Measurements from ENCODE around the gene MTMR11. TPM values are rescaled to one million over a fixed set of nuclear protein-coding genes. Genes with fewer than 3 reads are reported as not detected.
"Not testable (repeated sequence)": the region's sequence is repeated elsewhere in the genome, so short reads cannot be mapped to it uniquely, and the experiment has no call there.

MTMR11 gene
- total and polyA plus RNA-seq, 2 of the 13 experiments (the other 11 are each of a cell fraction or from before 2014, with no cell fraction given) = 0.49 to 2.8 TPM

DNA sequence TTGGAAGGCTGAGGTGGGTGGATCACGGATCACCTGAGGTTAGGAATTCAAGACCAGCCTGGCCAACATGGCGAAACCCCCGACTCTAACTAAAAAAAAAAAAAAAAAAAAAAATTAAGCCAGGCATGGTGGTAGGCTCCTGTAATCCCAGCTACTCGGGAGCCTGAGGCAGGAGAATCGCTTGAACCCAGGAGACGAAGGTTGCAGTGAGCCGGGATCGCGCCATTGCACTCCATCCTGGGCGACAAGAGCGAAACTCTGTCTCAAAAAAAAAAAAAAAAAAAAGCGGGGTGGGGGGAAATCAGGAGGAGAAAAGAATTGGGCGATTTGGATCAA is 2.0 kb upstream of the MTMR11 start:
- H3K9me3 ChIP-seq (ENCODE audit: low read length); ATAC-seq; in situ Hi-C loops (cut with HindIII; ENCODE audit: extremely low pct_ligation_motif_present, low pct_unique_long_range_greater_than_20kb); H3K36me3 ChIP-seq (replicated peaks in 1 of 2; ENCODE audit: control insufficient read depth in 1 of 2, insufficient read depth in 2 of 2, low read length in 2 of 2); H4K20me1 ChIP-seq (ENCODE audit: insufficient read depth, low read length); H3K27me3 ChIP-seq (ENCODE audit: control insufficient read depth in 1 of 2, insufficient read depth in 2 of 2, low read length in 2 of 2); CTCF ChIA-PET (ENCODE audit: low intra/inter-chr PET ratio, low total read pairs); DNase-seq (ENCODE audit: low spot score); FAIRE-seq; H3K79me2 ChIP-seq (ENCODE audit: insufficient read depth, low read length); intact Hi-C loops (cut with micrococcal nuclease; ENCODE audit: unreplicated experiment); BruUV-seq (replicated peaks): not testable (repeated sequence)
- H3K4me3 ChIP-seq (replicated peaks in 1 of 3; ENCODE audit: insufficient read depth in 1 of 3, low read depth in 2 of 3, low read length in 3 of 3) = peak overlapping the region; percentile 49 to 65 (median 54)
- H3K4me2 ChIP-seq (ENCODE audit: low read depth, low read length) = peak overlapping the region; percentile 91
- peak overlapping the region; percentile 40 for H2AFZ ChIP-seq (ENCODE audit: low read length)
- peaks cover 54% of the 10 kb centered on the region for H3K4me1 ChIP-seq (ENCODE audit: insufficient read depth, low read length)
- peak overlapping the region; percentile 56 for H3K9ac ChIP-seq (ENCODE audit: insufficient read depth, low read depth, low read length)
- WGBS (ENCODE audit: low lambda C conversion rate) = 4% methylated on average over 13 of the region's 13 CpGs
- TF ChIP-seq KLF6 (CRISPR knock-in tag; IDR thresholded peaks at IDR 0.05) (0 out of 2 replicates have a peak, but pooled peaks have one; percentile 1), DMAP1 (CRISPR knock-in tag; IDR thresholded peaks at IDR 0.05) (0 out of 2 replicates have a peak, but pooled peaks have one; percentile 16)
- H3K27ac ChIP-seq (ENCODE audit: extremely low read length, insufficient read depth, low read length) = peak overlapping the region; percentile 82
- POLR2A ChIA-PET = interaction anchor here (0.9 to 6.0 kb wide), 6 partner anchors 9 to 128 kb away, joined by 3 to 74 read pairs (median 6); partner anchors contain the start of genes OTUD7B and SF3B4

- H2AFZ ChIP-seq (ENCODE audit: low read length) = no peak overlapping the region
- no peaks in the 10 kb centered on the region for H3K27me3 ChIP-seq (ENCODE audit: control insufficient read depth in 1 of 2, insufficient read depth in 2 of 2, low read length in 2 of 2)
- ChIA-PET CTCF (ENCODE audit: low intra/inter-chr PET ratio, low total read pairs) (no interaction called here), POLR2A (interaction anchor here (0.9 to 6.0 kb wide), 2 partner anchors 9 to 51 kb away, joined by 5 to 74 read pairs; a partner anchor contains a TSS)
- H4K20me1 ChIP-seq (ENCODE audit: insufficient read depth, low read length) = no peaks in the 10 kb centered on the region
- no peak overlapping the region for H3K27ac ChIP-seq (ENCODE audit: extremely low read length, insufficient read depth, low read length)
- no peak overlapping the region for H3K4me3 ChIP-seq (replicated peaks in 1 of 3; ENCODE audit: insufficient read depth in 1 of 3, low read depth in 2 of 3, low read length in 3 of 3)
- peaks cover 54% of the 10 kb centered on the region for H3K4me1 ChIP-seq (ENCODE audit: insufficient read depth, low read length)
- no peak overlapping the region for H3K9ac ChIP-seq (ENCODE audit: insufficient read depth, low read depth, low read length)
- ATAC-seq = no peak
- intact Hi-C loops (cut with micrococcal nuclease; ENCODE audit: unreplicated experiment) = no loop called here
- TSS peak; percentile 36 for BruUV-seq (replicated peaks)
- no peak for DNase-seq (ENCODE audit: low spot score)
- no peaks in the 10 kb centered on the region for H3K36me3 ChIP-seq (replicated peaks in 1 of 2; ENCODE audit: control insufficient read depth in 1 of 2, insufficient read depth in 2 of 2, low read length in 2 of 2)
- peak overlapping the region; percentile 91 for H3K4me2 ChIP-seq (ENCODE audit: low read depth, low read length)
- no peak for FAIRE-seq
- H3K9me3 ChIP-seq (ENCODE audit: low read length) = no peaks in the 10 kb centered on the region
- H3K79me2 ChIP-seq (ENCODE audit: insufficient read depth, low read length) = no peaks in the 10 kb centered on the region
- in situ Hi-C loops (cut with HindIII; ENCODE audit: extremely low pct_ligation_motif_present, low pct_unique_long_range_greater_than_20kb) = no loop called here
- TF ChIP-seq ZBTB10 (CRISPR knock-in tag; IDR thresholded peaks at IDR 0.05; ENCODE audit: borderline replicate concordance) (no peak), ZNF510 (CRISPR knock-in tag; IDR thresholded peaks at IDR 0.05; ENCODE audit: low read depth) (no peak), ZNF34 (CRISPR knock-in tag; IDR thresholded peaks at IDR 0.05; ENCODE audit: borderline replicate concordance) (no peak), ZNF737 (CRISPR knock-in tag; IDR thresholded peaks at IDR 0.05; ENCODE audit: borderline replicate concordance) (no peak), KDM6A (CRISPR knock-in tag; IDR thresholded peaks at IDR 0.05; ENCODE audit: low read depth) (no peak), ZSCAN20 (CRISPR knock-in tag; IDR thresholded peaks at IDR 0.05; ENCODE audit: borderline replicate concordance) (no peak), FIP1L1 (IDR thresholded peaks at IDR 0.05; ENCODE audit: borderline replicate concordance, insufficient read depth, low read depth, low read length) (no peak)
- TF ChIP-seq, protein P1, sequence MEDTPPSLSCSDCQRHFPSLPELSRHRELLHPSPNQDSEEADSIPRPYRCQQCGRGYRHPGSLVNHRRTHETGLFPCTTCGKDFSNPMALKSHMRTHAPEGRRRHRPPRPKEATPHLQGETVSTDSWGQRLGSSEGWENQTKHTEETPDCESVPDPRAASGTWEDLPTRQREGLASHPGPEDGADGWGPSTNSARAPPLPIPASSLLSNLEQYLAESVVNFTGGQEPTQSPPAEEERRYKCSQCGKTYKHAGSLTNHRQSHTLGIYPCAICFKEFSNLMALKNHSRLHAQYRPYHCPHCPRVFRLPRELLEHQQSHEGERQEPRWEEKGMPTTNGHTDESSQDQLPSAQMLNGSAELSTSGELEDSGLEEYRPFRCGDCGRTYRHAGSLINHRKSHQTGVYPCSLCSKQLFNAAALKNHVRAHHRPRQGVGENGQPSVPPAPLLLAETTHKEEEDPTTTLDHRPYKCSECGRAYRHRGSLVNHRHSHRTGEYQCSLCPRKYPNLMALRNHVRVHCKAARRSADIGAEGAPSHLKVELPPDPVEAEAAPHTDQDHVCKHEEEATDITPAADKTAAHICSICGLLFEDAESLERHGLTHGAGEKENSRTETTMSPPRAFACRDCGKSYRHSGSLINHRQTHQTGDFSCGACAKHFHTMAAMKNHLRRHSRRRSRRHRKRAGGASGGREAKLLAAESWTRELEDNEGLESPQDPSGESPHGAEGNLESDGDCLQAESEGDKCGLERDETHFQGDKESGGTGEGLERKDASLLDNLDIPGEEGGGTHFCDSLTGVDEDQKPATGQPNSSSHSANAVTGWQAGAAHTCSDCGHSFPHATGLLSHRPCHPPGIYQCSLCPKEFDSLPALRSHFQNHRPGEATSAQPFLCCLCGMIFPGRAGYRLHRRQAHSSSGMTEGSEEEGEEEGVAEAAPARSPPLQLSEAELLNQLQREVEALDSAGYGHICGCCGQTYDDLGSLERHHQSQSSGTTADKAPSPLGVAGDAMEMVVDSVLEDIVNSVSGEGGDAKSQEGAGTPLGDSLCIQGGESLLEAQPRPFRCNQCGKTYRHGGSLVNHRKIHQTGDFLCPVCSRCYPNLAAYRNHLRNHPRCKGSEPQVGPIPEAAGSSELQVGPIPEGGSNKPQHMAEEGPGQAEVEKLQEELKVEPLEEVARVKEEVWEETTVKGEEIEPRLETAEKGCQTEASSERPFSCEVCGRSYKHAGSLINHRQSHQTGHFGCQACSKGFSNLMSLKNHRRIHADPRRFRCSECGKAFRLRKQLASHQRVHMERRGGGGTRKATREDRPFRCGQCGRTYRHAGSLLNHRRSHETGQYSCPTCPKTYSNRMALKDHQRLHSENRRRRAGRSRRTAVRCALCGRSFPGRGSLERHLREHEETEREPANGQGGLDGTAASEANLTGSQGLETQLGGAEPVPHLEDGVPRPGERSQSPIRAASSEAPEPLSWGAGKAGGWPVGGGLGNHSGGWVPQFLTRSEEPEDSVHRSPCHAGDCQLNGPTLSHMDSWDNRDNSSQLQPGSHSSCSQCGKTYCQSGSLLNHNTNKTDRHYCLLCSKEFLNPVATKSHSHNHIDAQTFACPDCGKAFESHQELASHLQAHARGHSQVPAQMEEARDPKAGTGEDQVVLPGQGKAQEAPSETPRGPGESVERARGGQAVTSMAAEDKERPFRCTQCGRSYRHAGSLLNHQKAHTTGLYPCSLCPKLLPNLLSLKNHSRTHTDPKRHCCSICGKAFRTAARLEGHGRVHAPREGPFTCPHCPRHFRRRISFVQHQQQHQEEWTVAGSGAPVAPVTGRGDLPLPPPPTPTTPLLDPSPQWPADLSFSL (CRISPR knock-in tag; IDR thresholded peaks at IDR 0.05) = no peak
Measured at GRCh38 chr1:149937759-149938158, 1.1 kb upstream of the MTMR11 start.
